ENCODE measurements around the gene MYO1D. TPM values are rescaled to one million over a fixed set of nuclear protein-coding genes. Genes with fewer than 3 reads are reported as not detected.

The MYO1D gene
- total RNA-seq, 2 experiments from 2014 or later: 0.09 to 0.89 TPM

DNA sequence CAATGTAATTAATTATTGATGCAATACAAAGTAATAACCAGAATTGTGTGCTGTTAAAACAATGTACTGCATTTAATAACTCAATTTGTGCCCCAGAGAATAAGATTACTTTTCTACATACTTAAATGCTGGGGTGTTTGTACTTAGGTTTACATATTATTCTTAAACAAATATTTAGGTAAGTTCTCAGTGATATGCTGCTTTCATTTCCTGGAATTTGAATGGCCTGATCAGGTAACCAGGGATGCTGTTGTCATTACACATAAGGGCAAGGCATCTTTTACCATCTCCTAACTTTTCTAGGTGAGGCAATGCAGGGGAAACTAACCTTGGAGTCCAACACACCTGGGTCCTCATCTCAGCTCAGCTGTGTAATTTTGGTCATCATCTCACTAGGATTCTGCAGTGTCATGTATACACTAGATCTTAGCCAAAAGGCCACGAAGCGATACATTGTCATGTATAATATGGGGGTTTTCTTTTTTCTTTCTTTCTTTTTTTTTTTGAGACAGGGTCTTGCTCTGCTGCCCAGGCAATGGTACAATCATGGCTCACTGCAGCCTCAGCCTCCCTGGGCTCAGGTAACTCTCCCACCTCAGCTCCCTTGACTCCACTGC lies 45.2 kb downstream of the MYO1D start:
- H3K4me3 ChIP-seq (ENCODE audit: low read depth, low read length, poor library complexity, severe bottlenecking): no peak overlapping the region
- intact Hi-C loops (cut with micrococcal nuclease; ENCODE audit: unreplicated experiment): no loop called here
- DNase-seq (ENCODE audit: low spot score): no peak
- no peaks in the 10 kb centered on the region for H3K9me2 ChIP-seq (ENCODE audit: insufficient read depth, low read length)
- H3K4me2 ChIP-seq (ENCODE audit: low read length): no peak overlapping the region
- POLR2A ChIA-PET: no interaction called here
- CTCF ChIA-PET (ENCODE audit: unreplicated experiment): no interaction called here
- H3K27ac ChIP-seq (ENCODE audit: low read depth, low read length, poor library complexity, severe bottlenecking): no peak overlapping the region
- no peaks in the 10 kb centered on the region for H4K20me1 ChIP-seq (ENCODE audit: insufficient read depth, low read length)
- no peaks in the 10 kb centered on the region for H3K9me3 ChIP-seq (ENCODE audit: low read length)
- BruUV-seq (replicated peaks): no TSS peak
- no peaks in the 10 kb centered on the region for H3K4me1 ChIP-seq (ENCODE audit: insufficient read depth, low read length, poor library complexity, severe bottlenecking)
- H2AFZ ChIP-seq (ENCODE audit: low read length): no peak overlapping the region
- H3K79me2 ChIP-seq (ENCODE audit: insufficient read depth, low read depth, low read length): no peaks in the 10 kb centered on the region
- no peaks in the 10 kb centered on the region for H3K36me3 ChIP-seq (ENCODE audit: insufficient read depth, low read length)
- TF ChIP-seq EZH2phosphoT487 (IDR thresholded peaks at IDR 0.05; ENCODE audit: borderline replicate concordance, low read depth, low read length): no peak
- TF ChIP-seq, protein P1, sequence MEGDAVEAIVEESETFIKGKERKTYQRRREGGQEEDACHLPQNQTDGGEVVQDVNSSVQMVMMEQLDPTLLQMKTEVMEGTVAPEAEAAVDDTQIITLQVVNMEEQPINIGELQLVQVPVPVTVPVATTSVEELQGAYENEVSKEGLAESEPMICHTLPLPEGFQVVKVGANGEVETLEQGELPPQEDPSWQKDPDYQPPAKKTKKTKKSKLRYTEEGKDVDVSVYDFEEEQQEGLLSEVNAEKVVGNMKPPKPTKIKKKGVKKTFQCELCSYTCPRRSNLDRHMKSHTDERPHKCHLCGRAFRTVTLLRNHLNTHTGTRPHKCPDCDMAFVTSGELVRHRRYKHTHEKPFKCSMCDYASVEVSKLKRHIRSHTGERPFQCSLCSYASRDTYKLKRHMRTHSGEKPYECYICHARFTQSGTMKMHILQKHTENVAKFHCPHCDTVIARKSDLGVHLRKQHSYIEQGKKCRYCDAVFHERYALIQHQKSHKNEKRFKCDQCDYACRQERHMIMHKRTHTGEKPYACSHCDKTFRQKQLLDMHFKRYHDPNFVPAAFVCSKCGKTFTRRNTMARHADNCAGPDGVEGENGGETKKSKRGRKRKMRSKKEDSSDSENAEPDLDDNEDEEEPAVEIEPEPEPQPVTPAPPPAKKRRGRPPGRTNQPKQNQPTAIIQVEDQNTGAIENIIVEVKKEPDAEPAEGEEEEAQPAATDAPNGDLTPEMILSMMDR (conservative IDR thresholded peaks at IDR 0.05; ENCODE audit: low read length): no peak

DNA sequence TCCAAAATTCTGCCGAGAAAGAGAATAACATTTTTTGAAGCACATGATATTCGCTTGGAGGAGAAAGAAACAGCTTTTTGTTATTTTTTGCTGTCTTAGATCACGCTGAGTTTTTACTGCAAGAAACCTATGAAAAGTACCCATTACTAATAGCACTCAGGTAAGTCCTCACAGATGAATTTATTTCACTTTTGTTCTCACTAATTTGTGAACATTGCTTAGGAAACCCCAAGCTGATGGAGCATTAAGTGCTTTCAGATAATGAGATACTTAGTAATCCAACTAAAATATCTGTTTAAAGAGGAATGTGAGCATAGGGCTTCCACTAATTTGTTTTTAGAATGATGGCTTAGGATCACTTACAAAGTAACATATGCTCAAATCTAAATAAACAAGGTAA lies 45.7 kb downstream of the MYO1D start:
- Histone ChIP-seq H3K9me3 (ENCODE audit: low read length) (no peaks in the 10 kb centered on the region), H3K79me2 (ENCODE audit: insufficient read depth, low read depth, low read length) (no peaks in the 10 kb centered on the region), H3K4me3 (ENCODE audit: low read depth, low read length, poor library complexity, severe bottlenecking) (no peak overlapping the region), H3K27ac (ENCODE audit: low read depth, low read length, poor library complexity, severe bottlenecking) (no peak overlapping the region), H3K4me2 (ENCODE audit: low read length) (no peak overlapping the region), H3K9me2 (ENCODE audit: insufficient read depth, low read length) (no peaks in the 10 kb centered on the region), H3K36me3 (ENCODE audit: insufficient read depth, low read length) (no peaks in the 10 kb centered on the region), H2AFZ (ENCODE audit: low read length) (no peak overlapping the region), H3K4me1 (ENCODE audit: insufficient read depth, low read length, poor library complexity, severe bottlenecking) (no peaks in the 10 kb centered on the region), H4K20me1 (ENCODE audit: insufficient read depth, low read length) (no peaks in the 10 kb centered on the region)
- no peak for DNase-seq (ENCODE audit: low spot score)
- POLR2A ChIA-PET: no interaction called here
- TF ChIP-seq EZH2phosphoT487 (IDR thresholded peaks at IDR 0.05; ENCODE audit: borderline replicate concordance, low read depth, low read length): no peak
- TF ChIP-seq, protein P1 (conservative IDR thresholded peaks at IDR 0.05; ENCODE audit: low read length): no peak
- intact Hi-C loops (cut with micrococcal nuclease; ENCODE audit: unreplicated experiment): no loop called here
- CTCF ChIA-PET (ENCODE audit: unreplicated experiment): no interaction called here
- no TSS peak for BruUV-seq (replicated peaks)

DNA sequence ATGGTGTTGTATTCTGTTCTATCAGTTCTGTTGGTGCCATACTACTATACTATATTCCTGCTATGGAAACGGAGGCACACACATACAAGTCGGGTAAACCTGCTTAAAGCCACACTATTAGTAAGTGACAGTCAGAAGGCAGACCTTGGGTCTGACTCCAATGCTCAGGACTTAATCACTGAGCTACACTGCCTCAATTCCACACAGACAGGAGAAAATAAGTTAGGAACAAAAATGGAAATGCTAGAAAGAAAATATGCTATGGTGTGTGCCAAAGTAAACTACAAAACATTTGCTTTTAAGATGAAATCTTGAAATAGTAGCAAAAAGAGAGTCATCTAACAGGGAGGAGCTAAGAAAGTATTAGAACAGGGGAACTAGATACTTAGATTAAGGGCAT lies 48.1 kb downstream of the MYO1D start:
- no TSS peak for BruUV-seq (replicated peaks)
- H3K4me2 ChIP-seq (ENCODE audit: low read length): no peak overlapping the region
- POLR2A ChIA-PET: no interaction called here

More for the DNA sequence above, 48.1 kb downstream of the MYO1D start:
- no peak for DNase-seq (ENCODE audit: low spot score)
- Histone ChIP-seq H4K20me1 (ENCODE audit: insufficient read depth, low read length) (no peaks in the 10 kb centered on the region), H2AFZ (ENCODE audit: low read length) (no peak overlapping the region), H3K4me1 (ENCODE audit: insufficient read depth, low read length, poor library complexity, severe bottlenecking) (no peaks in the 10 kb centered on the region), H3K9me3 (ENCODE audit: low read length) (no peaks in the 10 kb centered on the region), H3K36me3 (ENCODE audit: insufficient read depth, low read length) (no peaks in the 10 kb centered on the region), H3K4me3 (ENCODE audit: low read depth, low read length, poor library complexity, severe bottlenecking) (no peak overlapping the region), H3K9me2 (ENCODE audit: insufficient read depth, low read length) (no peaks in the 10 kb centered on the region), H3K79me2 (ENCODE audit: insufficient read depth, low read depth, low read length) (no peaks in the 10 kb centered on the region), H3K27ac (ENCODE audit: low read depth, low read length, poor library complexity, severe bottlenecking) (no peak overlapping the region)
- intact Hi-C loops (cut with micrococcal nuclease; ENCODE audit: unreplicated experiment): no loop called here
- CTCF ChIA-PET (ENCODE audit: unreplicated experiment): no interaction called here
- no peak for TF ChIP-seq EZH2phosphoT487 (IDR thresholded peaks at IDR 0.05; ENCODE audit: borderline replicate concordance, low read depth, low read length)
- TF ChIP-seq, protein P1 (conservative IDR thresholded peaks at IDR 0.05; ENCODE audit: low read length): no peak
